ENCODE data around the gene PPP2R5A.

- TF ChIP-seq EZH2 (IDR thresholded peaks at IDR 0.05) (no peak), FOXP2 (optimal IDR thresholded peaks at IDR 0.05; ENCODE audit: control extremely low read depth, extremely low read length, insufficient read depth) (no peak)
These were observed 26.8 kb downstream of the PPP2R5A start for GRCh38 chr1:212311836-212312497.

Data from SK-N-MC (cell line).